ENCODE results near the gene PTPRM. TPM values are rescaled to one million over a fixed set of nuclear protein-coding genes. Genes with fewer than 3 reads are reported as not detected.

The PTPRM gene
- total and polyA plus RNA-seq, 2 of the 4 experiments (the other 2 are of a cell fraction) = 28.3 to 51.2 TPM

DNA sequence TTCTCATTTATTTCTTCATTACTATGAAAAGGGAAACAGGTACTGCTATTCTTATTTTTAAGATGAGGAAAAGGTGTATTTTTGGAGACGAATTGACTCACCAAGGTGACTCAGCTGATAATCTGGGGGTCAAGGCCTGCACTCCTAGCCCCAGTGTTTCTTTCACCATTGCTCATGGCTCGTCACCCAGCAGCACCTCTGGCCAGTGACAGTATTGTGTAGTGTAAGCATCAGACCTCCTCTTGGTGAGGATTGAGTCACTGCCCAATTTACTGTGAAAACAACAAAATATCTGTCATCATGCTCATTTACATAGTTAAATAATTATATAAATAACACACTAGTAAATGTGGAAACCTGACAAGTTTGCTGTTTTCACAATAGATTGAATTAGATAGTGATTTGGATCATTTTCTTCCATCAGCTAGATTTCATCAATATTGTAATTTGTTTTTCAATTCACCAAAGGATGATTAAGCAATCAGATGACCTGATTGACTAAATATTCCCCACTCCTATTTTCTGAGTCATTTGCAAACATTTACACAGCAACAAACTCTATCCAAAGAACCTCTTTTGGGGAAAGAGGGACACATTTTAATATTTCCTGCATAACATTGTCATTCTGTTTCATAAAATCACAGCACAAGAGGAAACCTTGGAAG, 549.4 kb downstream of the PTPRM start:
- no peak overlapping the region for H4K91ac ChIP-seq (ENCODE audit: insufficient read depth, low read depth, low read length)
- H3K36me3 ChIP-seq (ENCODE audit: control insufficient read depth, insufficient read depth, low read length) = no peaks in the 10 kb centered on the region; the same call in 1 of the 2 replicates
- peak overlapping the region; percentile 24; the same call in 1 of the 2 replicates for H3K18ac ChIP-seq (ENCODE audit: low read depth, low read length)
- no peak overlapping the region for H3K9ac ChIP-seq (ENCODE audit: low read depth, low read length)
- no peaks in the 10 kb centered on the region for H3K79me1 ChIP-seq (ENCODE audit: low read depth in 1 of 2, low read length in 2 of 2)
- dilution Hi-C loops (cut with HindIII; ENCODE audit: low sequenced_read_pairs, unreplicated experiment) = no loop called here
- H2BK20ac ChIP-seq (ENCODE audit: low read depth, low read length) = peak overlapping the region; percentile 30; the same call in 1 of the 2 replicates
- in situ Hi-C loops (cut with MboI; ENCODE audit: low sequenced_read_pairs) = no loop called here
- intact Hi-C loops (cut with micrococcal nuclease) = no loop called here
- H3K4ac ChIP-seq (ENCODE audit: low read depth, low read length) = peak overlapping the region; percentile 48
- BruUV-seq (replicated peaks) = no TSS peak
- H2BK15ac ChIP-seq (ENCODE audit: low read depth, low read length) = no peak overlapping the region
- DNase-seq = peak; percentile 83
- H3K14ac ChIP-seq (replicated peaks; ENCODE audit: low read depth, low read length) = peak overlapping the region; percentile 18; the same call in 1 of the 2 replicates
- POLR2A ChIA-PET (ENCODE audit: unreplicated experiment) = no interaction called here
- H3K27ac ChIP-seq (ENCODE audit: insufficient read depth, low read length) = peak overlapping the region; percentile 54; the same call in 1 of the 2 replicates
- ATAC-seq (ENCODE audit: low read depth) = peak; percentile 86
- 0 out of 2 replicates have a peak overlapping the region, but pooled peaks have one; percentile 14 for H3K4me2 ChIP-seq (ENCODE audit: low read depth, low read length)
- no peak overlapping the region; the same call in 1 of the 2 replicates for H3K56ac ChIP-seq (ENCODE audit: extremely low read depth, insufficient read depth, low read length)
- no peak overlapping the region for H4K5ac ChIP-seq (ENCODE audit: low read depth, low read length)
- H3K27me3 ChIP-seq (ENCODE audit: control insufficient read depth, insufficient read depth, low read length) = no peaks in the 10 kb centered on the region
- no peaks in the 10 kb centered on the region for H3K9me3 ChIP-seq (ENCODE audit: control insufficient read depth, insufficient read depth, low read length)
- H2AK9ac ChIP-seq (replicated peaks; ENCODE audit: low read depth, low read length, poor library complexity) = no peak overlapping the region
- H3K4me3 ChIP-seq (ENCODE audit: insufficient read depth, low read depth, low read length) = no peak overlapping the region
- H2AFZ ChIP-seq (replicated peaks; ENCODE audit: low read length, poor library complexity) = no peak overlapping the region
- peaks cover 3% of the 10 kb centered on the region; the same call in 1 of the 2 replicates for H4K20me1 ChIP-seq (ENCODE audit: insufficient read depth, low read length)
- H3K4me1 ChIP-seq (ENCODE audit: control insufficient read depth, insufficient read depth, low read length) = no peaks in the 10 kb centered on the region
- no peaks in the 10 kb centered on the region for H3K9me1 ChIP-seq (ENCODE audit: insufficient read depth, low read length)
- peak overlapping the region; percentile 60 for H2BK120ac ChIP-seq (ENCODE audit: low read depth, low read length)
- peak overlapping the region; percentile 91 for H2BK5ac ChIP-seq (ENCODE audit: low read depth, low read length, poor library complexity, severe bottlenecking)
- H3K23ac ChIP-seq (ENCODE audit: low read depth, low read length) = peak overlapping the region; percentile 26; the same call in 1 of the 2 replicates
- WGBS, 2 experiments (ENCODE audit: extremely low coverage in 2 of 2, insufficient read length in 1 of 2) = no CpG with 5 or more reads among the region's 2 CpGs
- H2AK5ac ChIP-seq (ENCODE audit: low read depth, low read length) = 0 out of 2 replicates have a peak overlapping the region, but pooled peaks have one; percentile 3
- TF ChIP-seq, protein P1, sequence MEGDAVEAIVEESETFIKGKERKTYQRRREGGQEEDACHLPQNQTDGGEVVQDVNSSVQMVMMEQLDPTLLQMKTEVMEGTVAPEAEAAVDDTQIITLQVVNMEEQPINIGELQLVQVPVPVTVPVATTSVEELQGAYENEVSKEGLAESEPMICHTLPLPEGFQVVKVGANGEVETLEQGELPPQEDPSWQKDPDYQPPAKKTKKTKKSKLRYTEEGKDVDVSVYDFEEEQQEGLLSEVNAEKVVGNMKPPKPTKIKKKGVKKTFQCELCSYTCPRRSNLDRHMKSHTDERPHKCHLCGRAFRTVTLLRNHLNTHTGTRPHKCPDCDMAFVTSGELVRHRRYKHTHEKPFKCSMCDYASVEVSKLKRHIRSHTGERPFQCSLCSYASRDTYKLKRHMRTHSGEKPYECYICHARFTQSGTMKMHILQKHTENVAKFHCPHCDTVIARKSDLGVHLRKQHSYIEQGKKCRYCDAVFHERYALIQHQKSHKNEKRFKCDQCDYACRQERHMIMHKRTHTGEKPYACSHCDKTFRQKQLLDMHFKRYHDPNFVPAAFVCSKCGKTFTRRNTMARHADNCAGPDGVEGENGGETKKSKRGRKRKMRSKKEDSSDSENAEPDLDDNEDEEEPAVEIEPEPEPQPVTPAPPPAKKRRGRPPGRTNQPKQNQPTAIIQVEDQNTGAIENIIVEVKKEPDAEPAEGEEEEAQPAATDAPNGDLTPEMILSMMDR (conservative IDR thresholded peaks at IDR 0.05; ENCODE audit: low read depth, low read length) = no peak
- TF ChIP-seq MAZ (IDR thresholded peaks at IDR 0.05; ENCODE audit: borderline replicate concordance, low read depth, low read length) = peak; percentile 16; the same call in 1 of the 2 replicates
- peak; percentile 8; the same call in 1 of the 2 replicates for TF ChIP-seq MAFK (IDR thresholded peaks at IDR 0.05; ENCODE audit: low read depth, low read length)
- no peak for TF ChIP-seq RCOR1 (IDR thresholded peaks at IDR 0.05; ENCODE audit: insufficient replicate concordance, low read length)
- peak; percentile 79 for TF ChIP-seq FOS (IDR thresholded peaks at IDR 0.05; ENCODE audit: low read depth, low read length)
- peak; percentile 59 for TF ChIP-seq BHLHE40 (IDR thresholded peaks at IDR 0.05; ENCODE audit: low read depth, low read length)
- peak; percentile 92 for TF ChIP-seq CEBPB (IDR thresholded peaks at IDR 0.05; ENCODE audit: low read depth, low read length)
- peak; percentile 60 for TF ChIP-seq NFE2L2 (IDR thresholded peaks at IDR 0.05; ENCODE audit: low read depth, low read length)
- H4K8ac ChIP-seq (ENCODE audit: low read depth in 2 of 2, low read length in 2 of 2) = peak overlapping the region in 1 of 2 experiments; percentile 71; a peak in 2 of 4 replicates
- CTCF ChIA-PET = no interaction called here
